HG02981 (cell line): ENCODE results near the gene CFAP299.
A peak's percentile ranks its signal among the peaks of the same experiment; 100 is the strongest.

Experiments
- ATAC-seq: cut with Tn5 transposase; IDR thresholded peaks from one replicate; pipeline ENCODE4 v1.9.1; 2021; ENCODE audit warnings: mild to moderate bottlenecking, moderate library complexity; ENCODE audit not compliant: unreplicated experiment

Gene CFAP299

GRCh38 chr4:80909938-80910337 is 574.4 kb downstream of the CFAP299 start:
- no peak for ATAC-seq

GRCh38 chr4:80911458-80911857 is 575.9 kb downstream of the CFAP299 start:
- ATAC-seq, result peak; percentile 69

GRCh38 chr4:80912350-80912749 is 576.8 kb downstream of the CFAP299 start:
- no peak for ATAC-seq

GRCh38 chr4:80913381-80913780 is 577.9 kb downstream of the CFAP299 start:
- ATAC-seq, result peak; percentile 71

GRCh38 chr4:80916770-80917169 is 581.2 kb downstream of the CFAP299 start:
- ATAC-seq, result no peak

- no peak for ATAC-seq
These were observed 582.5 kb downstream of the CFAP299 start for GRCh38 chr4:80918004-80918403.

GRCh38 chr4:80921441-80921840 is 585.9 kb downstream of the CFAP299 start:
- ATAC-seq, result no peak

- ATAC-seq, result no peak
These were observed 587.4 kb downstream of the CFAP299 start for GRCh38 chr4:80922941-80923340.

- no peak for ATAC-seq
These were observed 589.8 kb downstream of the CFAP299 start for GRCh38 chr4:80925293-80925692.

- no peak for ATAC-seq
These were observed 590.9 kb downstream of the CFAP299 start for GRCh38 chr4:80926446-80926845.

GRCh38 chr4:80926891-80927290 is 591.4 kb downstream of the CFAP299 start:
- ATAC-seq, result no peak

GRCh38 chr4:80927420-80927819 is 591.9 kb downstream of the CFAP299 start:
- no peak for ATAC-seq

GRCh38 chr4:80931631-80932081 is 596.1 kb downstream of the CFAP299 start:
- ATAC-seq, result no peak

GRCh38 chr4:80948141-80948540 is 612.6 kb downstream of the CFAP299 start:
- ATAC-seq, result no peak

- no peak for ATAC-seq
These were observed 613.5 kb downstream of the CFAP299 start for GRCh38 chr4:80948995-80949394.

GRCh38 chr4:80956421-80956820 is 620.9 kb downstream of the CFAP299 start:
- no peak for ATAC-seq

GRCh38 chr4:80963051-80963450 is 627.5 kb downstream of the CFAP299 start:
- no peak for ATAC-seq

- no peak for ATAC-seq
These were observed 631.8 kb downstream of the CFAP299 start for GRCh38 chr4:80967346-80967745.

- no peak for ATAC-seq
These were observed 644.7 kb downstream of the CFAP299 start for GRCh38 chr4:80980239-80980638.

- ATAC-seq, result no peak
These were observed 650.5 kb downstream of the CFAP299 start for GRCh38 chr4:80986011-80986410.

- ATAC-seq, result no peak
These were observed 654.5 kb downstream of the CFAP299 start for GRCh38 chr4:80989921-80990544.

GRCh38 chr4:80990851-80991250 is 655.3 kb downstream of the CFAP299 start:
- no peak for ATAC-seq

GRCh38 chr4:80999943-81000342 is 664.4 kb downstream of the CFAP299 start:
- no peak for ATAC-seq
